HG02981 (cell line): ENCODE data around the gene MAPKAP1.

Experiments
- ATAC-seq: cut with Tn5 transposase; IDR thresholded peaks from one replicate; pipeline ENCODE4 v1.9.1; 2021; ENCODE audit warnings: mild to moderate bottlenecking, moderate library complexity; ENCODE audit not compliant: unreplicated experiment

The MAPKAP1 gene

GRCh38 chr9:125679597-125680189 lies 27.3 kb downstream of the MAPKAP1 start:
- no peak for ATAC-seq

- ATAC-seq: no peak
Measured at GRCh38 chr9:125674981-125675973, 31.7 kb downstream of the MAPKAP1 start.

- ATAC-seq: no peak
Measured at GRCh38 chr9:125672876-125673275, 34.1 kb downstream of the MAPKAP1 start.

- no peak for ATAC-seq
Measured at GRCh38 chr9:125663127-125663526, 43.9 kb downstream of the MAPKAP1 start.

- no peak for ATAC-seq
Measured at GRCh38 chr9:125660557-125660956, 46.5 kb downstream of the MAPKAP1 start.

GRCh38 chr9:125659954-125660353 lies 47.1 kb downstream of the MAPKAP1 start:
- ATAC-seq: peak; percentile 48

- peak; percentile 13 for ATAC-seq
Measured at GRCh38 chr9:125659201-125659840, 47.7 kb downstream of the MAPKAP1 start.

- no peak for ATAC-seq
Measured at GRCh38 chr9:125656560-125656959, 50.4 kb downstream of the MAPKAP1 start.

- ATAC-seq: no peak
Measured at GRCh38 chr9:125655691-125656410, 51.2 kb downstream of the MAPKAP1 start.

GRCh38 chr9:125655066-125655633 lies 51.9 kb downstream of the MAPKAP1 start:
- no peak for ATAC-seq

- ATAC-seq: no peak
Measured at GRCh38 chr9:125654121-125654520, 52.9 kb downstream of the MAPKAP1 start.

- ATAC-seq: no peak
Measured at GRCh38 chr9:125653325-125653724, 53.7 kb downstream of the MAPKAP1 start.

- no peak for ATAC-seq
Measured at GRCh38 chr9:125652759-125653158, 54.2 kb downstream of the MAPKAP1 start.

GRCh38 chr9:125652233-125652594 lies 54.8 kb downstream of the MAPKAP1 start:
- no peak for ATAC-seq

- ATAC-seq: no peak
Measured at GRCh38 chr9:125651576-125652232, 55.3 kb downstream of the MAPKAP1 start.

- ATAC-seq: peak; percentile 82
Measured at GRCh38 chr9:125650271-125650737, 56.7 kb downstream of the MAPKAP1 start.

- ATAC-seq: no peak
Measured at GRCh38 chr9:125649826-125650225, 57.2 kb downstream of the MAPKAP1 start.

- no peak for ATAC-seq
Measured at GRCh38 chr9:125649315-125649714, 57.7 kb downstream of the MAPKAP1 start.

- ATAC-seq: no peak
Measured at GRCh38 chr9:125648294-125648693, 58.7 kb downstream of the MAPKAP1 start.

- ATAC-seq: no peak
Measured at GRCh38 chr9:125646621-125647100, 60.3 kb downstream of the MAPKAP1 start.
